ENCODE results near the gene AASDHPPT. TPM values are rescaled to one million over a fixed set of nuclear protein-coding genes. Genes with fewer than 3 reads are reported as not detected.

Gene AASDHPPT
- total and polyA plus RNA-seq, 8 donors = 3.5 to 60.1 (median 19.7) TPM

DNA sequence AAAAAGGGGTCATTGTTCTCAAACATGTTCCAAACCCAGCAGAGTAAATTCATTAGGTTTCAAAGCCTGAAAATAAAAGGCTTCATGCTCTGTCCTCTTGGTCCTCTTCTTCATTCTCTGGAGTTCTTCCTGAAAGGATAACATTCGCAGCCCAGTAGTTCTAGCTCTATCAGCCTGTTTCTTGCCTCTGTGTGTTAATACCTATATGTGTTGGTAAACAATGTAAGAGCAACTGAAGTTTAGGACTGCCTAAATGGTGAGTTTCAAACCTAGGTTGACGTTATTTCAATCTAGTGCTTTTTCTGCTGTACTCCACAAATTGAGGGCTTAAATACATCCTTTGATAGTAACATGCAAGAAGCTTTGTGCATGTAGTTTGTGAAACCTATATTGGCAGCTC is 9.4 kb downstream of the AASDHPPT start:
- H3K27ac ChIP-seq = peak overlapping the region in 3 of 5 donors; percentile 0 to 43 (median 34)
- no peak overlapping the region for H3K4me3 ChIP-seq
- peaks cover 17 to 79% (median 40%) of the 10 kb centered on the region in 4 donors for H3K4me1 ChIP-seq
- 23 to 43% (median 29%) methylated on average over 2 of the region's 2 CpGs for WGBS, 5 donors
- no peaks in the 10 kb centered on the region for H3K27me3 ChIP-seq
- no peaks in the 10 kb centered on the region for H3K9me3 ChIP-seq
- peaks cover 4 to 39% (median 25%) of the 10 kb centered on the region in 4 donors for H3K36me3 ChIP-seq
- DNase-seq = no peak
- intact Hi-C loops (cut with DNase I; ENCODE audit: low total_unique reads) = no loop called here
- TF ChIP-seq POLR2A (IDR thresholded peaks at IDR 0.05) (no peak), POLR2AphosphoS5 (IDR thresholded peaks at IDR 0.05) (no peak), EP300 (IDR thresholded peaks at IDR 0.05) (no peak)
- TF ChIP-seq, protein P1, sequence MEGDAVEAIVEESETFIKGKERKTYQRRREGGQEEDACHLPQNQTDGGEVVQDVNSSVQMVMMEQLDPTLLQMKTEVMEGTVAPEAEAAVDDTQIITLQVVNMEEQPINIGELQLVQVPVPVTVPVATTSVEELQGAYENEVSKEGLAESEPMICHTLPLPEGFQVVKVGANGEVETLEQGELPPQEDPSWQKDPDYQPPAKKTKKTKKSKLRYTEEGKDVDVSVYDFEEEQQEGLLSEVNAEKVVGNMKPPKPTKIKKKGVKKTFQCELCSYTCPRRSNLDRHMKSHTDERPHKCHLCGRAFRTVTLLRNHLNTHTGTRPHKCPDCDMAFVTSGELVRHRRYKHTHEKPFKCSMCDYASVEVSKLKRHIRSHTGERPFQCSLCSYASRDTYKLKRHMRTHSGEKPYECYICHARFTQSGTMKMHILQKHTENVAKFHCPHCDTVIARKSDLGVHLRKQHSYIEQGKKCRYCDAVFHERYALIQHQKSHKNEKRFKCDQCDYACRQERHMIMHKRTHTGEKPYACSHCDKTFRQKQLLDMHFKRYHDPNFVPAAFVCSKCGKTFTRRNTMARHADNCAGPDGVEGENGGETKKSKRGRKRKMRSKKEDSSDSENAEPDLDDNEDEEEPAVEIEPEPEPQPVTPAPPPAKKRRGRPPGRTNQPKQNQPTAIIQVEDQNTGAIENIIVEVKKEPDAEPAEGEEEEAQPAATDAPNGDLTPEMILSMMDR (IDR thresholded peaks at IDR 0.05) = no peak

DNA sequence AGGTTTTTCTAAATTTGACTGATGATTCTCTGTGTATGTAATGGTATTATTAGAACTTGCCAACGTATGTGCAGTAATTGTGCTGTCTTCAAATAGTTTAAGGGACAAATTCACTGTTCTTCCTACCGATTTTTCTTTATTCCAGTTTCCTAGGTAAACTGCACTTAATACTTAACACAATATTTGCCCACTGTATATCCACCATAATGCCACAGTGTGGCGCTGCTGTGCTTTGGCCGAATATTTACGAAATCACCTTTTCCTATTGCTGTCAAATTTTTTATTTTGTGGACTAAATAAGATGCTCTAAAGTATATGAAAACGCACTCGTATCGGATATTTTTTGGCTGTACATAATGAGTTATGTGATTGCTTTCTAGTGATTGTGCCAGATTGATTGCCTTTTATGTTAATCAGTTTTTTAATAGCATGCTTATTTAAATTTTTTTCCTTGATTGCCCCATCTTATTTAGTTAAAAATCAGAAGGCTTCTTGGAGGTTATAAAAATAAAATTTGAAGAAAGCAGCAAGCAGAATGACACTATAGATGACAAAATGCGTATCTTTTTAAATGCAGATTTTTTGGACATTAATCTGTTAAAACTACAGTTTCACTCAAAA is 10.5 kb downstream of the AASDHPPT start:
- intact Hi-C loops (cut with DNase I; ENCODE audit: low total_unique reads) = no loop called here
- DNase-seq = peak; percentile 66 to 80
- no peak overlapping the region for H3K27ac ChIP-seq

DNA sequence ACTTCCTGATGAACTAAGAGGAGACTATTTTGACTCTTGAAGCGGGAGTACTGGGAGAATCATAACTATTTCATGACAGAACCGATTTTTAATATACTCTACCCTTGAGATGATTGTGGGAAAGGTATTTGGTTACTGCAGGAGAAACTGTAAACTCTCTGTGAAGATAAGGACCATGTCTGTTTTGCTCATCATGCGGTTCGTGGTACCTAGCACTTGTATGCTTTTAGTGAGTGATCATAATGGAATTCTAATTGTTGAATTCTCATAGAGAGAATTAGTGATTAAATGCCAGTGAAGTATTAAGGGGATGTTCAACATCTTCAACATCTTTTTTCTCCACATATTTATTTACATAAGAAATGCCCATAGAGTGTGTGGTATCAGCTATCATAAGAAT is 11.4 kb downstream of the AASDHPPT start:
- no peak overlapping the region for H3K27ac ChIP-seq
- DNase-seq = no peak
- H3K4me1 ChIP-seq = peaks cover 12 to 66% (median 30%) of the 10 kb centered on the region in 4 donors
- intact Hi-C loops (cut with DNase I; ENCODE audit: low total_unique reads) = no loop called here
- peaks cover 13 to 44% (median 38%) of the 10 kb centered on the region in 4 donors for H3K36me3 ChIP-seq
- TF ChIP-seq EP300 (IDR thresholded peaks at IDR 0.05) (no peak), POLR2A (IDR thresholded peaks at IDR 0.05) (no peak), POLR2AphosphoS5 (IDR thresholded peaks at IDR 0.05) (no peak)
- TF ChIP-seq, protein P1 (IDR thresholded peaks at IDR 0.05) = no peak
- no peak overlapping the region for H3K4me3 ChIP-seq
- 79 to 88% (median 86%) methylated on average over 4 of the region's 4 CpGs for WGBS, 5 donors
- H3K27me3 ChIP-seq = no peaks in the 10 kb centered on the region
- no peaks in the 10 kb centered on the region for H3K9me3 ChIP-seq

More for the DNA sequence above, 10.5 kb downstream of the AASDHPPT start:
- WGBS, 5 donors = 29 to 33% (median 29%) methylated on average over 9 of the region's 9 CpGs
- Histone ChIP-seq H3K9me3 (no peaks in the 10 kb centered on the region), H3K27me3 (no peaks in the 10 kb centered on the region), H3K36me3 (peaks cover 12 to 40% (median 29%) of the 10 kb centered on the region in 4 donors), H3K4me1 (peaks cover 12 to 68% (median 32%) of the 10 kb centered on the region in 4 donors), H3K4me3 (peak overlapping the region in 1 of 4 donors; percentile 18)
- TF ChIP-seq POLR2A (IDR thresholded peaks at IDR 0.05) (no peak), POLR2AphosphoS5 (IDR thresholded peaks at IDR 0.05) (no peak)
- TF ChIP-seq, protein P1 (IDR thresholded peaks at IDR 0.05) = peak in 5 of 7 experiments; percentile 64 to 77 (median 75)

DNA sequence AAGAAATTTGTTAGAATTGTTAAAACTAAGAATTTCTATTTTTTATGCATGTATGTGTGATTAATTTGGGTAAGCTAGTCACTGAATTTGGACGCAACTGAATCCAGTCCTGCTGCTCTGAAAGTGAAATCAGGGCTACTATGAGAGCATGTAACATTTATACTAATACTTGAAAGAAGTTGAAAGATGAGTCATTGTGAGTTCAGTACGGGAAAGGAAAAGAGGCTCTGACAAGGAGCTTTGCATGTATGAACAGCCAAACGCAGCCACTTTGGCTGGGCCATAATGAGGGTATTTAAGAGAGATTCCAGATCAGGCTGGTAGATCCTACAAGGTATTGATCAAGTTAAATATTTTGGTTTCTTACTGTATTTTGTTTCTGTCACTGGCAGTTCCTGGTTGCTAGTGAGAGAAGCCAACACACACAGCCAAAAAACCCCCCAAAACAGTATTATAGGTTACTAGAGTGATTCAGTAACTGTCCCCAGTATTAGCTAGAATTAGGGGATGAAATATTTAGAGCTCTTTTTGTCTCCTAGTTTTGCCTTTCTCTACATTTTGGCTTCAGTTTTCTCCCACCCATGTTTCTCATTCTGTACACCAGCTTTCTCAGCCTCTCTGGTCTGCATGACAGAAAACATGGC is 14.1 kb downstream of the AASDHPPT start:
- H3K4me3 ChIP-seq = no peak overlapping the region
- TF ChIP-seq EP300 (IDR thresholded peaks at IDR 0.05) = no peak
- TF ChIP-seq, protein P1 (IDR thresholded peaks at IDR 0.05) = no peak
- no peak for TF ChIP-seq POLR2A (IDR thresholded peaks at IDR 0.05)
- TF ChIP-seq POLR2AphosphoS5 (IDR thresholded peaks at IDR 0.05) = no peak
- no peaks in the 10 kb centered on the region for H3K27me3 ChIP-seq
- intact Hi-C loops (cut with DNase I; ENCODE audit: low total_unique reads) = no loop called here
- peaks cover 29 to 61% (median 57%) of the 10 kb centered on the region in 4 donors for H3K36me3 ChIP-seq
- H3K9me3 ChIP-seq = no peaks in the 10 kb centered on the region
- DNase-seq = no peak
- H3K4me1 ChIP-seq = peaks cover 12 to 43% (median 26%) of the 10 kb centered on the region in 4 donors
- H3K27ac ChIP-seq = no peak overlapping the region
- WGBS, 5 donors = 64 to 76% (median 68%) methylated on average over 3 of the region's 3 CpGs

Measured in stomach (tissue), 9 donors.